Colon (tissue), 2 donors: Measurements from ENCODE around the gene MTERF2.
"Not testable (repeated sequence)": the region's sequence is repeated elsewhere in the genome, so short reads cannot be mapped to it uniquely, and the experiment has no call there.

Experiments used
- FAIRE-seq: peaks from 2 replicates; lab custom pipeline; 2012; peaks lifted over from hg19 to GRCh38; lab: Jason Lieb, UNC
- donor health status: control.
- donor health status: control.

The MTERF2 gene, protein sequence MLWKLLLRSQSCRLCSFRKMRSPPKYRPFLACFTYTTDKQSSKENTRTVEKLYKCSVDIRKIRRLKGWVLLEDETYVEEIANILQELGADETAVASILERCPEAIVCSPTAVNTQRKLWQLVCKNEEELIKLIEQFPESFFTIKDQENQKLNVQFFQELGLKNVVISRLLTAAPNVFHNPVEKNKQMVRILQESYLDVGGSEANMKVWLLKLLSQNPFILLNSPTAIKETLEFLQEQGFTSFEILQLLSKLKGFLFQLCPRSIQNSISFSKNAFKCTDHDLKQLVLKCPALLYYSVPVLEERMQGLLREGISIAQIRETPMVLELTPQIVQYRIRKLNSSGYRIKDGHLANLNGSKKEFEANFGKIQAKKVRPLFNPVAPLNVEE

DNA sequence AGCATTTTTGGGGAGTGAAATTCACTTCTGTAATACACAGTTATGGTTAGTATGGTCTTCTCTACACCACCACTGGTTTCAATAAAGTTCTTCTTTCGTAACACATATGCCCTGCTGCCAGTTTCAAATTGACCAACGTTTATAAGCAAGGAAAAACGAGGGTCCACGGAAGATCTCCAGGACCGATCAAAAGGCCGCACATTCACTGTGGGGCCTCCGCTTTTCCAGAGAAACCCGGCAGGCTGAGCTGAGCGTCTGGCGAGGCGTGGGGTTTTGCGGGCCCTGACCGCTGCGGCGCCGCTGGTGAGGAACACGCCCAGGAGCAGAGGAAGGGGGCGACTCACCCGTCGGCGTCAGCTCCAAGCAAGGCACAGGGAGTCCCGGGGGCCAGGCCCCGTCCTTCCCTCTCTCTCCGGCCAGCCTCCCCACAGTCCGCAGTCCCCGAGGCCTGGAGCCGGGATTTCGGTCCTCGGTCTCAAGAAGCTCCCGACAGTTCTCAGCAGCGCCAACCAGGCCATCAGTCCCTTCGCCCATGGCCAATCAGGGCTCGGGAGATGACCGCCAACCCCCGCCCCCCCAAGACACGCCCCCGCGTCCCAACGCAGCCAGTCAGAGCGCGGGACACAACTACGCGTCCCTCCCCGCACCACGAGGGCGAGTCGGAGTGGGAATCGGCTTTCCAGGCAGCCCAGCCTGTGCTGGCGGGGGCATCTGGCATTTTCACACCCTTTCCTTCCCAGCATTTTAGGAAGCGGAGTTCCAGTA is at the start of gene MTERF2:
Gene MTERF2, minus strand, starts transcription at position 522 of the 765 bp plus-strand sequence. CDS start 8,432 bp downstream, outside the sequence.
- no peak for FAIRE-seq

- FAIRE-seq, result no peak
These were observed 48.8 kb upstream of the MTERF2 start for GRCh38 chr12:107035733-107036132.

- no peak for FAIRE-seq
These were observed 47.1 kb upstream of the MTERF2 start for GRCh38 chr12:107033758-107034739.

GRCh38 chr12:107032266-107032665 is 45.3 kb upstream of the MTERF2 start:
- FAIRE-seq, result no peak

DNA sequence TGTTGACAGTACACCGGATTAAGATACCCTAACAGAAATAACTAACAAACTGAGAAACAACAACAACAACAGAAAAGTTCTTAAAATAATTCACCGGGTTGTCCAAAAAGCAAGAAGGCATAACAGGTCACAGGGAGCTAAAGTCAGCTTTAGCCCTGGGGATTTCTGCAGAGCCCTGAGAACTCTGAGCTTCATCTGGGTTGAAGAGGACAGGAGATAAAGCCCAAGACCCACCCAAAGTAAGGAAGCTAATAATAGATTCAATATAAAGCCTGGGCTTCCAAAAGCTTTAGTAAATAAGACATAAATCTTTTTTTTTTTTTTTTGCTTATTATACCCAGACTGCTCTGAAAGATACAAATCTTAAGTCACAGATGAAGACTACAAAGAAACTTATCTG is 44.1 kb upstream of the MTERF2 start:
- no peak for FAIRE-seq

- FAIRE-seq, result no peak
These were observed 42.1 kb upstream of the MTERF2 start for GRCh38 chr12:107029081-107029480.

DNA sequence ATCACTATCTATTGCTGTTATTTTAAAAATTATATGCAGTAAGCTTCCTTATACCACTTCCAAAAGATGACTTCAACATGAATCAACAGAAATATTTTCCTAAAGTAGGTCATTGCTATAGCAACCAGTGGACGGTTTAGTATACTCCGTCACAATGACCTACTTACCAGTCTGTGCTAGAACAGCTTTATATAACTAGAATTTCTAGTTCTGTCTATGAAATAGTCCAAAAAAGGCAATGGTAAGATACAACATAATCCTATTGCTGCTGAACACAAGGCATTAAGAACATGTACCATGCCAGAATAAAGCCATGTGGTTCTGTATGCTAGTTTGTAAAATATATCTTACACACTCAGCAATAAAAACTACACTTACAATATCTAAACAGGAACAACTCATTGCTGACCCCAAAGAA is 40.7 kb upstream of the MTERF2 start:
- FAIRE-seq, result peak; percentile 91

GRCh38 chr12:107026806-107027635 is 40.1 kb upstream of the MTERF2 start:
- no peak for FAIRE-seq

GRCh38 chr12:107026356-107026755 is 39.4 kb upstream of the MTERF2 start:
- FAIRE-seq, result not testable (repeated sequence)

- no peak for FAIRE-seq
These were observed 38.7 kb upstream of the MTERF2 start for GRCh38 chr12:107025671-107026070.

DNA sequence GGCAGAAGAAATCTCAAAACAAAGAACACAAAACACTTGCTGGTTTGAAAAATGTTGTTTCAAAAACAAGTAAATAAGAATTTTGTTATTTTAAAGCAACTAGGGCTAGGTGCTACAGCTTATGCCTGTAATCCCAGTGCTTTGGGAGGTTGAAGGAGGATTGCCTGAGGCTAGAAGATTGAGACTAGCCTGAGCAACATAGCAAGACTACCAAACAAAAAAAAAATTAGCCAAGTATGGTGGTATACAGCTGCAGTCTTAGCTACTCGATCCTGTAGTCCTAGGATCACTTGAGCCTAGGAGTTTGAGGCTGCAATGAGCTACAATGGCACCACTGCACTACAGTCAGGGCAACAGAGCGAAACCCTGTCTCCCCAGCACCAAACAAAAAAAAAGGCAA is 32.6 kb upstream of the MTERF2 start:
- no peak for FAIRE-seq

- FAIRE-seq, result no peak
These were observed 30.1 kb upstream of the MTERF2 start for GRCh38 chr12:107017042-107017441.

- FAIRE-seq, result no peak
These were observed 27.1 kb upstream of the MTERF2 start for GRCh38 chr12:107014055-107014454.

- no peak for FAIRE-seq
These were observed 25.9 kb upstream of the MTERF2 start for GRCh38 chr12:107012736-107013425.

GRCh38 chr12:107011519-107011918 is 24.6 kb upstream of the MTERF2 start:
- FAIRE-seq, result no peak

- no peak for FAIRE-seq
These were observed 20.5 kb upstream of the MTERF2 start for GRCh38 chr12:107007411-107007810.

DNA sequence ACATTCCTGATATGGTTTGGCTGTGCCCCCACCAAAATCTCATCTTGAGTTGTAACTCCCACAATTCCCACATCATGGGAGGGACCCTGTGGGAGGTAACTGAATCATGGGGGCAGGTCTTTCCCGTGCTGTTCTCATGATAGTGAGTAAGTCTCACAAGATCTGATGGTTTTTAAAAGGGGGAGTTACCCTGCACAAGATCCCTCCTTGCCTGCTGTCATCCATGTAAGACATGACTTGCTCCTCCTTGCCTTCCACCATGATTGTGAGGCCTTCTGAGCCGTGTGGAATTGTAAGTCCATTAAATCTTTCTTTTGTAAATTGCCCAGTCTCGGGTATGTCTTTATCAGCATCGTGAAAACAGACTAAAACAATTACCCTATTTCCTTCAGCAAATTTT is 15.7 kb upstream of the MTERF2 start:
- FAIRE-seq, result not testable (repeated sequence)

DNA sequence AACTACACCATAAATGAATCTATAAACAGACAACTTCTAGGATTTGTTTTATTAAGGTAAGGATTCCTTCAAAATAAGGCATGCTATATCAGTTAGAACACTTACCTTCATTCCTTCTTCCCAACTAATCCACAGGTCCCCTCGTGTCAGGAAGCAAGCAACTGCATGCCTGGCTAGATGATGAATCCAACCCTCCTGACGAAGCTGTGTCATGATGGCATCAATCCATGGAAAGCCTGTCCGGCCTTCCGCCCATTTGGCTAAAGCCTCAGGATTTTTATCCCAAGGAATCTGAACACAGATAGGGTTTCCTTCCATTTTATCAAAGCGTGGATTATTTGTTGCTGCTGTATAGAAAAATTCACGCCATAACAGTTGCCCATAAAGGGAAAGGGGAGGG is 12.5 kb upstream of the MTERF2 start:
- FAIRE-seq, result no peak

- no peak for FAIRE-seq
These were observed 11.0 kb upstream of the MTERF2 start for GRCh38 chr12:106997916-106998315.

- FAIRE-seq, result not testable (repeated sequence)
These were observed 9.2 kb upstream of the MTERF2 start for GRCh38 chr12:106996102-106996501.
